H9 (cell line): Measurements from ENCODE around the gene RBMS3. TPM values are rescaled to one million over a fixed set of nuclear protein-coding genes. Genes with fewer than 3 reads are reported as not detected.

Experiments used
- DNase-seq: peaks from one replicate; pipeline ENCODE4 v3.0.0-alpha.2; 2017
- H2AFZ ChIP-seq: one replicate; pipeline ENCODE4 v1.6.1; 2013; ENCODE audit warnings: mild to moderate bottlenecking, low read length, control low read depth, moderate library complexity
- H2AK5ac ChIP-seq: 2 replicates; pipeline ENCODE4 v1.6.1; 2013; ENCODE audit warnings: low read length, control low read depth, mixed read lengths; ENCODE audit not compliant: insufficient read length
- H2BK120ac ChIP-seq: one replicate; pipeline ENCODE4 v1.6.1; 2013; ENCODE audit warnings: low read depth, mild to moderate bottlenecking, low read length, control low read depth, inconsistent platforms; ENCODE audit not compliant: poor library complexity, severe bottlenecking
- H2BK12ac ChIP-seq: 2 replicates; pipeline ENCODE4 v1.6.1; 2013; ENCODE audit warnings: low read length, control low read depth, mixed read lengths, low read depth; ENCODE audit not compliant: insufficient read length
- H2BK15ac ChIP-seq: 2 replicates; pipeline ENCODE4 v1.6.1; 2013; ENCODE audit warnings: low read depth, low read length, control low read depth
- H2BK20ac ChIP-seq: one replicate; pipeline ENCODE4 v1.6.1; 2013; ENCODE audit warnings: low read depth, mild to moderate bottlenecking, low read length, control low read depth, inconsistent platforms; ENCODE audit not compliant: poor library complexity, severe bottlenecking
- H2BK5ac ChIP-seq: 2 replicates; pipeline ENCODE4 v1.6.1; 2013; ENCODE audit warnings: low read length, control low read depth, mixed read lengths; ENCODE audit not compliant: insufficient read length
- H3K14ac ChIP-seq: 2 replicates; pipeline ENCODE4 v1.6.1; 2013; ENCODE audit warnings: low read length, control low read depth; ENCODE audit not compliant: insufficient read depth
- H3K18ac ChIP-seq: 2 replicates; pipeline ENCODE4 v1.6.1; 2013; ENCODE audit warnings: low read depth, mild to moderate bottlenecking, mixed read lengths, low read length, control low read depth; ENCODE audit not compliant: insufficient read length
- H3K23ac ChIP-seq: 2 replicates; pipeline ENCODE4 v1.6.1; 2013; ENCODE audit warnings: low read length, control low read depth, mixed read lengths, low read depth; ENCODE audit not compliant: insufficient read length
- H3K23me2 ChIP-seq: 2 replicates; pipeline ENCODE4 v1.6.1; 2013; ENCODE audit warnings: low read depth, mild to moderate bottlenecking, mixed read lengths, low read length, control low read depth; ENCODE audit not compliant: insufficient read length, poor library complexity, severe bottlenecking
- H3K27ac ChIP-seq: 2 replicates; pipeline ENCODE4 v1.5.1; 2013; ENCODE audit warnings: low read length, control low read depth, mixed read lengths, low read depth; ENCODE audit not compliant: insufficient read length
- H3K27me3 ChIP-seq: 2 replicates; pipeline ENCODE4 v1.6.1; 2013; ENCODE audit warnings: low read length, control low read depth, inconsistent platforms; ENCODE audit not compliant: insufficient read depth
- H3K4ac ChIP-seq: 2 replicates; pipeline ENCODE4 v1.6.1; 2013; ENCODE audit warnings: low read depth, mild to moderate bottlenecking, control low read depth, inconsistent platforms, low read length, moderate library complexity
- H3K4me1 ChIP-seq: 2 replicates; pipeline ENCODE4 v1.6.1; 2013; ENCODE audit warnings: low read length, control low read depth, inconsistent platforms; ENCODE audit not compliant: insufficient read depth
- H3K4me2 ChIP-seq: 2 replicates; pipeline ENCODE4 v1.6.1; 2013; ENCODE audit warnings: low read length, control low read depth, mixed read lengths; ENCODE audit not compliant: insufficient read length, insufficient read depth
- H3K56ac ChIP-seq: 2 replicates; pipeline ENCODE4 v1.6.1; 2013; ENCODE audit warnings: low read depth, mild to moderate bottlenecking, mixed read lengths, low read length, control low read depth; ENCODE audit not compliant: insufficient read length
- H3K79me1 ChIP-seq: 2 replicates; pipeline ENCODE4 v1.6.1; 2013; ENCODE audit warnings: low read depth, mild to moderate bottlenecking, moderate library complexity, low read length, control low read depth, inconsistent platforms; ENCODE audit not compliant: insufficient read depth, poor library complexity, severe bottlenecking
- H3K79me2 ChIP-seq: 2 replicates; pipeline ENCODE4 v1.6.1; 2013; ENCODE audit warnings: low read length, control low read depth, inconsistent platforms; ENCODE audit not compliant: insufficient read depth
- H3K9ac ChIP-seq: 2 replicates; pipeline ENCODE4 v1.6.1; 2013; ENCODE audit warnings: low read length, control low read depth, mixed read lengths; ENCODE audit not compliant: insufficient read length; ENCODE audit errors: extremely low read depth
- H3K9me3 ChIP-seq: one replicate; pipeline ENCODE4 v1.6.1; 2013; ENCODE audit warnings: low read depth, low read length, inconsistent platforms; ENCODE audit not compliant: control insufficient read depth
- H3T11ph ChIP-seq: one replicate; pipeline ENCODE4 v1.6.1; 2013; ENCODE audit warnings: mild to moderate bottlenecking, low read length, control low read depth, inconsistent platforms
- H4K20me1 ChIP-seq: one replicate; pipeline ENCODE4 v1.6.1; 2013; ENCODE audit not compliant: control insufficient read depth, insufficient read length, insufficient read depth
- H4K5ac ChIP-seq: 2 replicates; pipeline ENCODE4 v1.6.1; 2013; ENCODE audit warnings: low read depth, mild to moderate bottlenecking, mixed read lengths, low read length, control low read depth; ENCODE audit not compliant: insufficient read length
- H4K8ac ChIP-seq: replicated peaks from 2 replicates; pipeline ENCODE4 v1.6.1; 2013; ENCODE audit warnings: low read length, control low read depth, mixed read lengths, low read depth; ENCODE audit not compliant: insufficient read length
- H4K91ac ChIP-seq: 2 replicates; pipeline ENCODE4 v1.6.1; 2013; ENCODE audit warnings: low read depth, mild to moderate bottlenecking, moderate library complexity, mixed read lengths, low read length, control low read depth; ENCODE audit not compliant: insufficient read length
- H3K27ac Mint-ChIP-seq, 3 experiments: 2 replicates in 2 of 3; 3 replicates in 1 of 3; pipeline ENCODE4 v1.8.0; 2020 to 2021; ENCODE audit warnings: mixed read lengths in 3 of 3, mild to moderate bottlenecking in 1 of 3, moderate library complexity in 1 of 3
- H3K27me3 Mint-ChIP-seq: 2 replicates; pipeline ENCODE4 v1.8.0; 2021; ENCODE audit warnings: low read depth, mild to moderate bottlenecking, moderate library complexity, mixed read lengths
- H3K36me3 Mint-ChIP-seq, 3 experiments: 2 replicates in 2 of 3; 3 replicates in 1 of 3; pipeline ENCODE4 v1.8.0; 2020 to 2021; ENCODE audit warnings: low read depth in 3 of 3, mixed read lengths in 3 of 3; ENCODE audit not compliant: insufficient read depth in 1 of 3
- H3K4me1 Mint-ChIP-seq, 2 experiments: 2 replicates each; pipeline ENCODE4 v1.8.0; 2020; ENCODE audit warnings: mixed read lengths in 2 of 2
- H3K4me3 Mint-ChIP-seq, 2 experiments: 2 replicates in 1 of 2; 3 replicates in 1 of 2; pipeline ENCODE4 v1.8.0; 2020 to 2021; ENCODE audit warnings: mild to moderate bottlenecking in 2 of 2, mixed read lengths in 2 of 2, moderate library complexity in 1 of 2
- H3K9me3 Mint-ChIP-seq, 2 experiments: 2 replicates in 1 of 2; 3 replicates in 1 of 2; pipeline ENCODE4 v1.8.0; 2020; ENCODE audit warnings: mild to moderate bottlenecking in 2 of 2, mixed read lengths in 2 of 2, moderate library complexity in 1 of 2
- total RNA-seq: library from RNA; stranded (reverse); gene quantifications from 2 replicates; pipeline ENCODE4 v1.2.1, GENCODE V29; 2021
- TF ChIP-seq, protein P1 (sequence below): fragments of 200-600 bp; sonication (generic); conservative IDR thresholded peaks from 3 replicates; pipeline ENCODE4 v1.8.0; 2021; ENCODE audit warnings: antibody characterized with exemption, mild to moderate bottlenecking

The RBMS3 gene
- total RNA-seq, 1 experiment from 2014 or later = 8.1 TPM

DNA sequence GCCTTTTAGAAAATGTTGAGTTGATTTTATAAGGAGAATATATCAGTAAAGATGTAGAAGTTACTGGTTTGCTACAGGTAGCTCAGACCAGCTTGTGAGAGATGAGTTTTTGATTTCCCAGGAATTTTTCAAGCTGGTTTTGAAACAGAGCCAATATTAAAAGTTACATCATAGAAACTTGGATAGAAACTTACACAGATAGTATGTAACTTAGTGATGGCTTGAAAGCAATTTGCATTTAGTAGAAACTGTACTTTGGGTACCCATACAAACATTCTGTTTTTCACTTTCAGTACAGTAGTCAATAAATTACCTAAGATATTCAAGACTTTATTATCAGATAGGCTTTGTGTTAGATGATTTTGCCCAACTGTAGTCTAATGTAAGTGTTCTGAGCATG is 93.4 kb downstream of the RBMS3 start:
- H3K23ac ChIP-seq = no peak overlapping the region
- no peak overlapping the region for H3K4me2 ChIP-seq
- no peak overlapping the region; a peak in 1 of 7 replicates for H3K27ac Mint-ChIP-seq
- H2BK12ac ChIP-seq = no peak overlapping the region
- no peak overlapping the region for H3K4ac ChIP-seq
- DNase-seq = no peak
- no peak overlapping the region for H4K91ac ChIP-seq
- no peak overlapping the region for H2BK15ac ChIP-seq
- no peak overlapping the region for H4K5ac ChIP-seq
- H2AK5ac ChIP-seq = no peak overlapping the region
- H3K9ac ChIP-seq = no peak overlapping the region
- H3K4me1 Mint-ChIP-seq = peaks cover 0 to 7% of the 10 kb centered on the region in 2 experiments; a peak in 1 of 4 replicates
- TF ChIP-seq, protein P1, sequence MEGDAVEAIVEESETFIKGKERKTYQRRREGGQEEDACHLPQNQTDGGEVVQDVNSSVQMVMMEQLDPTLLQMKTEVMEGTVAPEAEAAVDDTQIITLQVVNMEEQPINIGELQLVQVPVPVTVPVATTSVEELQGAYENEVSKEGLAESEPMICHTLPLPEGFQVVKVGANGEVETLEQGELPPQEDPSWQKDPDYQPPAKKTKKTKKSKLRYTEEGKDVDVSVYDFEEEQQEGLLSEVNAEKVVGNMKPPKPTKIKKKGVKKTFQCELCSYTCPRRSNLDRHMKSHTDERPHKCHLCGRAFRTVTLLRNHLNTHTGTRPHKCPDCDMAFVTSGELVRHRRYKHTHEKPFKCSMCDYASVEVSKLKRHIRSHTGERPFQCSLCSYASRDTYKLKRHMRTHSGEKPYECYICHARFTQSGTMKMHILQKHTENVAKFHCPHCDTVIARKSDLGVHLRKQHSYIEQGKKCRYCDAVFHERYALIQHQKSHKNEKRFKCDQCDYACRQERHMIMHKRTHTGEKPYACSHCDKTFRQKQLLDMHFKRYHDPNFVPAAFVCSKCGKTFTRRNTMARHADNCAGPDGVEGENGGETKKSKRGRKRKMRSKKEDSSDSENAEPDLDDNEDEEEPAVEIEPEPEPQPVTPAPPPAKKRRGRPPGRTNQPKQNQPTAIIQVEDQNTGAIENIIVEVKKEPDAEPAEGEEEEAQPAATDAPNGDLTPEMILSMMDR = no peak
- H3K4me1 ChIP-seq = 0 out of 2 replicates have a peak, but pooled peaks cover 2% of the 10 kb centered on the region
- no peak overlapping the region for H3K27ac ChIP-seq
- no peak overlapping the region for H3T11ph ChIP-seq
- H2AFZ ChIP-seq = no peak overlapping the region
- no peaks in the 10 kb centered on the region for H3K9me3 ChIP-seq
- H2BK20ac ChIP-seq = no peak overlapping the region
- H4K8ac ChIP-seq = no peak overlapping the region
- H3K14ac ChIP-seq = no peak overlapping the region
- no peaks in the 10 kb centered on the region for H3K79me2 ChIP-seq
- H3K27me3 Mint-ChIP-seq = no peaks in the 10 kb centered on the region
- H3K36me3 Mint-ChIP-seq = no peaks in the 10 kb centered on the region; a peak in 1 of 7 replicates
- no peaks in the 10 kb centered on the region for H3K27me3 ChIP-seq
- no peaks in the 10 kb centered on the region for H3K79me1 ChIP-seq
- H3K23me2 ChIP-seq = no peaks in the 10 kb centered on the region
- H4K20me1 ChIP-seq = no peaks in the 10 kb centered on the region
- H2BK5ac ChIP-seq = no peak overlapping the region
- no peaks in the 10 kb centered on the region for H3K9me3 Mint-ChIP-seq
- H3K18ac ChIP-seq = no peak overlapping the region
- H3K56ac ChIP-seq = no peak overlapping the region
- H2BK120ac ChIP-seq = no peak overlapping the region
- no peak overlapping the region for H3K4me3 Mint-ChIP-seq
